SKM-1 treated with dmso at 0.1 percent for 144 hours (cell line): ENCODE data around the gene GABRA6.
"Not testable (repeated sequence)": the region's sequence is repeated elsewhere in the genome, so short reads cannot be mapped to it uniquely, and the experiment has no call there.

Experiments used
- DNase-seq: peaks from one replicate; lab custom pipeline; 2025; ENCODE audit not compliant: unreplicated experiment; lab: John Stamatoyannopoulos, UW

GABRA6 gene

GRCh38 chr5:161685461-161685860 lies at the start of gene GABRA6:
TSS of gene GABRA6 (plus strand) at chr5:161685721. CDS start at chr5:161685990, 269 bp downstream.
- no peak for DNase-seq

- no peak for DNase-seq
Measured at GRCh38 chr5:161637591-161637990, 47.9 kb upstream of the GABRA6 start.

- DNase-seq = no peak
Measured at GRCh38 chr5:161641444-161641843, 44.1 kb upstream of the GABRA6 start.

GRCh38 chr5:161645264-161645663 lies 40.3 kb upstream of the GABRA6 start:
- DNase-seq = no peak

GRCh38 chr5:161651926-161652325 lies 33.6 kb upstream of the GABRA6 start:
- not testable (repeated sequence) for DNase-seq

- DNase-seq = no peak
Measured at GRCh38 chr5:161660806-161661205, 24.7 kb upstream of the GABRA6 start.

- DNase-seq = no peak
Measured at GRCh38 chr5:161663431-161663830, 22.1 kb upstream of the GABRA6 start.

GRCh38 chr5:161676103-161676502 lies 9.4 kb upstream of the GABRA6 start:
- peak; percentile 40 for DNase-seq

GRCh38 chr5:161686149-161686548 lies 628 bp downstream of the GABRA6 start:
- DNase-seq = no peak

- no peak for DNase-seq
Measured at GRCh38 chr5:161686881-161687280, 1.4 kb downstream of the GABRA6 start.

- DNase-seq = no peak
Measured at GRCh38 chr5:161687316-161687715, 1.8 kb downstream of the GABRA6 start.

GRCh38 chr5:161691911-161692310 lies 6.4 kb downstream of the GABRA6 start:
- no peak for DNase-seq

GRCh38 chr5:161697001-161697400 lies 11.5 kb downstream of the GABRA6 start:
- no peak for DNase-seq

GRCh38 chr5:161700065-161700464 lies 14.5 kb downstream of the GABRA6 start:
- DNase-seq = no peak

GRCh38 chr5:161703528-161703927 lies 18.0 kb downstream of the GABRA6 start:
- DNase-seq = no peak

GRCh38 chr5:161707382-161707781 lies 21.9 kb downstream of the GABRA6 start:
- DNase-seq = no peak

GRCh38 chr5:161709239-161709638 lies 23.7 kb downstream of the GABRA6 start:
- DNase-seq = no peak

GRCh38 chr5:161713042-161713441 lies 27.5 kb downstream of the GABRA6 start:
- no peak for DNase-seq

GRCh38 chr5:161719157-161719556 lies 33.6 kb downstream of the GABRA6 start:
- no peak for DNase-seq

GRCh38 chr5:161720460-161720859 lies 34.9 kb downstream of the GABRA6 start:
- no peak for DNase-seq

- DNase-seq = no peak
Measured at GRCh38 chr5:161734741-161735140, 49.2 kb downstream of the GABRA6 start.

GRCh38 chr5:161740433-161740832 lies 54.9 kb downstream of the GABRA6 start:
- no peak for DNase-seq

GRCh38 chr5:161744276-161744675 lies 58.8 kb downstream of the GABRA6 start:
- no peak for DNase-seq

- no peak for DNase-seq
Measured at GRCh38 chr5:161745392-161745791, 59.9 kb downstream of the GABRA6 start.
